ENCODE data around the gene MYBPC1. TPM values are rescaled to one million over a fixed set of nuclear protein-coding genes. Genes with fewer than 3 reads are reported as not detected.

MYBPC1 gene
- total and polyA plus RNA-seq, 2 experiments from 2014 or later = 0.18 TPM; not detected in 1

DNA sequence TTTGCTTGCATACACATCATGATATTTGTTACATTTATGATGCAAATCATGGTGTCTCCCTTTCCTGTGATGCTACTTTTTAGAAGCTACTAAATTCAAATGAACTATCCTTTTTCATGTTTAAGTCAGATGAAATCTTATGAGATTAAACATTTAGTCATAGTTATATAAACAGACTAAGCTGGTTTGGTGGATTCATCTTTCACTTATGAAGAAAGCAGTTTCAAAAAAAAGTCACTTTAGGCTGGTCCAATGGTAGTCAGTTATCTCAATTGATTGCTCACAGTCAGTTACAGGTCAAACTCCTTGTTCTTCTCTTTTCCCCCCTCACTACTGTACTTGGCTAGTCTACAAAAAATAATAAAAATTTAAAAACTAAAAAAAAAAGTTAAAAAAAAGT is 124.8 kb downstream of the MYBPC1 start:
- Histone ChIP-seq H3K79me2 (replicated peaks; ENCODE audit: insufficient read depth) (peaks cover 6% of the 10 kb centered on the region; the same call in 1 of the 2 replicates), H4K20me1 (replicated peaks; ENCODE audit: insufficient read depth) (no peaks in the 10 kb centered on the region), H3K4me3 (no peak overlapping the region), H3K4me2 (no peak overlapping the region), H2AFZ (no peak overlapping the region), H3K4me1 (ENCODE audit: insufficient read depth) (no peaks in the 10 kb centered on the region; the same call in none of the 2 replicates), H3K27me3 (ENCODE audit: insufficient read depth) (no peaks in the 10 kb centered on the region), H3K27ac (ENCODE audit: low read depth) (no peak overlapping the region), H3K36me3 (ENCODE audit: insufficient read depth) (no peaks in the 10 kb centered on the region; the same call in 1 of the 2 replicates), H3K9me2 (ENCODE audit: insufficient read depth) (no peaks in the 10 kb centered on the region), H3F3A (replicated peaks; ENCODE audit: low read depth) (no peaks in the 10 kb centered on the region)
- Mint-ChIP-seq H3K9me3 (no peaks in the 10 kb centered on the region), H3K27ac (no peak overlapping the region), H3K4me1 (peaks cover 4% of the 10 kb centered on the region; the same call in 2 of the 3 replicates), H3K4me3 (no peak overlapping the region), H3K36me3 (ENCODE audit: low read depth) (no peaks in the 10 kb centered on the region), H3K27me3 (ENCODE audit: insufficient read depth, low read depth, poor library complexity) (no peaks in the 10 kb centered on the region)
- DNase-seq (ENCODE audit: low spot score) = no peak
- TF ChIP-seq, protein P1, sequence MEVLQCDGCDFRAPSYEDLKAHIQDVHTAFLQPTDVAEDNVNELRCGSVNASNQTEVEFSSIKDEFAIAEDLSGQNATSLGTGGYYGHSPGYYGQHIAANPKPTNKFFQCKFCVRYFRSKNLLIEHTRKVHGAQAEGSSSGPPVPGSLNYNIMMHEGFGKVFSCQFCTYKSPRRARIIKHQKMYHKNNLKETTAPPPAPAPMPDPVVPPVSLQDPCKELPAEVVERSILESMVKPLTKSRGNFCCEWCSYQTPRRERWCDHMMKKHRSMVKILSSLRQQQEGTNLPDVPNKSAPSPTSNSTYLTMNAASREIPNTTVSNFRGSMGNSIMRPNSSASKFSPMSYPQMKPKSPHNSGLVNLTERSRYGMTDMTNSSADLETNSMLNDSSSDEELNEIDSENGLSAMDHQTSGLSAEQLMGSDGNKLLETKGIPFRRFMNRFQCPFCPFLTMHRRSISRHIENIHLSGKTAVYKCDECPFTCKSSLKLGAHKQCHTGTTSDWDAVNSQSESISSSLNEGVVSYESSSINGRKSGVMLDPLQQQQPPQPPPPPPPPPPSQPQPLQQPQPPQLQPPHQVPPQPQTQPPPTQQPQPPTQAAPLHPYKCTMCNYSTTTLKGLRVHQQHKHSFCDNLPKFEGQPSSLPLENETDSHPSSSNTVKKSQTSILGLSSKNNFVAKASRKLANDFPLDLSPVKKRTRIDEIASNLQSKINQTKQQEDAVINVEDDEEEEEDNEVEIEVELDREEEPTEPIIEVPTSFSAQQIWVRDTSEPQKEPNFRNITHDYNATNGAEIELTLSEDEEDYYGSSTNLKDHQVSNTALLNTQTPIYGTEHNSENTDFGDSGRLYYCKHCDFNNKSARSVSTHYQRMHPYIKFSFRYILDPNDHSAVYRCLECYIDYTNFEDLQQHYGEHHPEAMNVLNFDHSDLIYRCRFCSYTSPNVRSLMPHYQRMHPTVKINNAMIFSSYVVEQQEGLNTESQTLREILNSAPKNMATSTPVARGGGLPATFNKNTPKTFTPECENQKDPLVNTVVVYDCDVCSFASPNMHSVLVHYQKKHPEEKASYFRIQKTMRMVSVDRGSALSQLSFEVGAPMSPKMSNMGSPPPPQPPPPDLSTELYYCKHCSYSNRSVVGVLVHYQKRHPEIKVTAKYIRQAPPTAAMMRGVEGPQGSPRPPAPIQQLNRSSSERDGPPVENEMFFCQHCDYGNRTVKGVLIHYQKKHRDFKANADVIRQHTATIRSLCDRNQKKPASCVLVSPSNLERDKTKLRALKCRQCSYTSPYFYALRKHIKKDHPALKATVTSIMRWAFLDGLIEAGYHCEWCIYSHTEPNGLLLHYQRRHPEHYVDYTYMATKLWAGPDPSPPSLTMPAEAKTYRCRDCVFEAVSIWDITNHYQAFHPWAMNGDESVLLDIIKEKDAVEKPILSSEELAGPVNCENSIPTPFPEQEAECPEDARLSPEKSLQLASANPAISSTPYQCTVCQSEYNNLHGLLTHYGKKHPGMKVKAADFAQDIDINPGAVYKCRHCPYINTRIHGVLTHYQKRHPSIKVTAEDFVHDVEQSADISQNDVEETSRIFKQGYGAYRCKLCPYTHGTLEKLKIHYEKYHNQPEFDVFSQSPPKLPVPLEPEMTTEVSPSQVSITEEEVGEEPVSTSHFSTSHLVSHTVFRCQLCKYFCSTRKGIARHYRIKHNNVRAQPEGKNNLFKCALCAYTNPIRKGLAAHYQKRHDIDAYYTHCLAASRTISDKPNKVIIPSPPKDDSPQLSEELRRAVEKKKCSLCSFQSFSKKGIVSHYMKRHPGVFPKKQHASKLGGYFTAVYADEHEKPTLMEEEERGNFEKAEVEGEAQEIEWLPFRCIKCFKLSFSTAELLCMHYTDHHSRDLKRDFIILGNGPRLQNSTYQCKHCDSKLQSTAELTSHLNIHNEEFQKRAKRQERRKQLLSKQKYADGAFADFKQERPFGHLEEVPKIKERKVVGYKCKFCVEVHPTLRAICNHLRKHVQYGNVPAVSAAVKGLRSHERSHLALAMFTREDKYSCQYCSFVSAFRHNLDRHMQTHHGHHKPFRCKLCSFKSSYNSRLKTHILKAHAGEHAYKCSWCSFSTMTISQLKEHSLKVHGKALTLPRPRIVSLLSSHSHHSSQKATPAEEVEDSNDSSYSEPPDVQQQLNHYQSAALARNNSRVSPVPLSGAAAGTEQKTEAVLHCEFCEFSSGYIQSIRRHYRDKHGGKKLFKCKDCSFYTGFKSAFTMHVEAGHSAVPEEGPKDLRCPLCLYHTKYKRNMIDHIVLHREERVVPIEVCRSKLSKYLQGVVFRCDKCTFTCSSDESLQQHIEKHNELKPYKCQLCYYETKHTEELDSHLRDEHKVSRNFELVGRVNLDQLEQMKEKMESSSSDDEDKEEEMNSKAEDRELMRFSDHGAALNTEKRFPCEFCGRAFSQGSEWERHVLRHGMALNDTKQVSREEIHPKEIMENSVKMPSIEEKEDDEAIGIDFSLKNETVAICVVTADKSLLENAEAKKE (CRISPR knock-in tag; IDR thresholded peaks at IDR 0.05) = no peak
- no peak for TF ChIP-seq REST (IDR thresholded peaks at IDR 0.05; ENCODE audit: unreplicated experiment)
- no peak for ATAC-seq

Measured in GM23338 (cell line).